HUES6 (cell line): ENCODE measurements around the gene SKIC2.
"Not testable (repeated sequence)": the region's sequence is repeated elsewhere in the genome, so short reads cannot be mapped to it uniquely, and the experiment has no call there.

Experiments used
- H3K27ac ChIP-seq: 2 replicates; pipeline ENCODE4 v1.7.0; 2013; ENCODE audit warnings: low read depth, mild to moderate bottlenecking, low read length, inconsistent platforms
- H3K27me3 ChIP-seq: 2 replicates; pipeline ENCODE4 v1.6.1; 2013; ENCODE audit warnings: low read length; ENCODE audit not compliant: control insufficient read depth, insufficient read depth
- H3K36me3 ChIP-seq: 2 replicates; pipeline ENCODE4 v1.6.1; 2013; ENCODE audit warnings: low read length; ENCODE audit not compliant: control insufficient read depth, insufficient read depth
- H3K4me1 ChIP-seq: 2 replicates; pipeline ENCODE4 v1.6.1; 2013; ENCODE audit warnings: low read length; ENCODE audit not compliant: control insufficient read depth, insufficient read depth
- H3K4me3 ChIP-seq: 2 replicates; pipeline ENCODE4 v1.5.1; 2013; ENCODE audit warnings: low read depth, low read length
- H3K9ac ChIP-seq: one replicate; pipeline ENCODE4 v1.6.1; 2013; ENCODE audit warnings: mild to moderate bottlenecking, low read length
- H3K9me3 ChIP-seq: 2 replicates; pipeline ENCODE4 v1.6.1; 2013; ENCODE audit warnings: low read depth, low read length; ENCODE audit not compliant: control insufficient read depth, insufficient read depth

Gene SKIC2

GRCh38 chr6:31989363-31989762 lies 30.4 kb downstream of the SKIC2 start:
- H3K4me3 ChIP-seq, H3K4me1 ChIP-seq, H3K9me3 ChIP-seq, H3K36me3 ChIP-seq, H3K27me3 ChIP-seq, H3K27ac ChIP-seq, H3K9ac ChIP-seq: not testable (repeated sequence)

GRCh38 chr6:31994421-31994820 lies 35.4 kb downstream of the SKIC2 start:
- H3K4me3 ChIP-seq, H3K9me3 ChIP-seq, H3K27ac ChIP-seq, H3K36me3 ChIP-seq, H3K9ac ChIP-seq, H3K4me1 ChIP-seq, H3K27me3 ChIP-seq: not testable (repeated sequence)

- not testable (repeated sequence) for H3K4me1 ChIP-seq, H3K9me3 ChIP-seq, H3K4me3 ChIP-seq, H3K36me3 ChIP-seq, H3K9ac ChIP-seq, H3K27me3 ChIP-seq, H3K27ac ChIP-seq
Measured at GRCh38 chr6:31996385-31996784, 37.4 kb downstream of the SKIC2 start.

GRCh38 chr6:32002546-32003268 lies 43.7 kb downstream of the SKIC2 start:
- H3K27ac ChIP-seq, result not testable (repeated sequence)

GRCh38 chr6:32003301-32003700 lies 44.3 kb downstream of the SKIC2 start:
- not testable (repeated sequence) for H3K27me3 ChIP-seq, H3K4me1 ChIP-seq, H3K9me3 ChIP-seq, H3K27ac ChIP-seq, H3K36me3 ChIP-seq, H3K4me3 ChIP-seq, H3K9ac ChIP-seq

More at GRCh38 chr6:32002546-32003268, 43.7 kb downstream of the SKIC2 start:
- H3K4me1 ChIP-seq, H3K27me3 ChIP-seq, H3K36me3 ChIP-seq, H3K4me3 ChIP-seq, H3K9ac ChIP-seq, H3K9me3 ChIP-seq: not testable (repeated sequence)

- not testable (repeated sequence) for H3K9ac ChIP-seq, H3K4me1 ChIP-seq, H3K4me3 ChIP-seq, H3K36me3 ChIP-seq, H3K9me3 ChIP-seq, H3K27me3 ChIP-seq, H3K27ac ChIP-seq
Measured at GRCh38 chr6:32004393-32004792, 45.4 kb downstream of the SKIC2 start.

GRCh38 chr6:32004864-32005537 lies 46.0 kb downstream of the SKIC2 start:
- not testable (repeated sequence) for H3K27me3 ChIP-seq, H3K27ac ChIP-seq, H3K4me3 ChIP-seq, H3K36me3 ChIP-seq, H3K9me3 ChIP-seq, H3K4me1 ChIP-seq, H3K9ac ChIP-seq

GRCh38 chr6:32005538-32005880 lies 46.5 kb downstream of the SKIC2 start:
- not testable (repeated sequence) for H3K36me3 ChIP-seq, H3K4me3 ChIP-seq, H3K9me3 ChIP-seq, H3K27ac ChIP-seq, H3K27me3 ChIP-seq, H3K4me1 ChIP-seq, H3K9ac ChIP-seq

GRCh38 chr6:32005991-32006529 lies 47.1 kb downstream of the SKIC2 start:
- not testable (repeated sequence) for H3K36me3 ChIP-seq, H3K27me3 ChIP-seq, H3K27ac ChIP-seq, H3K9me3 ChIP-seq, H3K4me1 ChIP-seq, H3K4me3 ChIP-seq, H3K9ac ChIP-seq

GRCh38 chr6:32007086-32007485 lies 48.1 kb downstream of the SKIC2 start:
- H3K27ac ChIP-seq, H3K27me3 ChIP-seq, H3K9me3 ChIP-seq, H3K4me3 ChIP-seq, H3K4me1 ChIP-seq, H3K36me3 ChIP-seq, H3K9ac ChIP-seq: not testable (repeated sequence)

GRCh38 chr6:32008037-32008436 lies 49.1 kb downstream of the SKIC2 start:
- H3K4me1 ChIP-seq, H3K9me3 ChIP-seq, H3K36me3 ChIP-seq, H3K27ac ChIP-seq, H3K9ac ChIP-seq, H3K4me3 ChIP-seq, H3K27me3 ChIP-seq: not testable (repeated sequence)
